HepG2 (cell line): ENCODE results near the gene TNFRSF9. TPM values are rescaled to one million over a fixed set of nuclear protein-coding genes. Genes with fewer than 3 reads are reported as not detected.
"Not testable (repeated sequence)": the region's sequence is repeated elsewhere in the genome, so short reads cannot be mapped to it uniquely, and the experiment has no call there.

ENCODE experiments used
- ATAC-seq: fragments of 200-7000 bp; cut with Tn5 transposase; 3 replicates; pipeline ENCODE4 v1.9.1; 2020; ENCODE audit warnings: mild to moderate bottlenecking, moderate library complexity
- BruUV-seq: library from RNA; stranded (reverse); fragments of 400-500 nt; replicated peaks from 2 replicates; lab custom pipeline; 2021; lab: Mats Ljungman, UMichigan
- CTCF ChIA-PET: fragments of 300-600 bp; formaldehyde crosslinking; extraction: SDS; loops from one replicate; lab custom pipeline; 2021; ENCODE audit warnings: low total read pairs, inconsistent platforms, low intra/inter-chr PET ratio; lab: Yijun Ruan, JAX
- POLR2A ChIA-PET: fragments of 350-600 bp; sonication (Branson Sonifier 250); formaldehyde crosslinking; loops from one replicate; lab custom pipeline; 2020; ENCODE audit warnings: antibody characterized with exemption, inconsistent platforms; lab: Yijun Ruan, JAX
- DNase-seq: peaks from one replicate; pipeline ENCODE4 v3.0.0-alpha.2; 2015; ENCODE audit warnings: low spot score
- FAIRE-seq: peaks from 3 replicates; lab custom pipeline; 2011; peaks lifted over from hg19 to GRCh38; lab: Jason Lieb, UNC
- H2AFZ ChIP-seq: one replicate; pipeline ENCODE4 v1.6.1; 2011; ENCODE audit warnings: low read length, inconsistent platforms
- H3K27ac ChIP-seq: fragments of 300-600 bp; 3 replicates; pipeline ENCODE4 v1.8.0; 2011; ENCODE audit warnings: mixed run types, mild to moderate bottlenecking, mixed read lengths, low read length, inconsistent platforms; ENCODE audit not compliant: insufficient read depth; ENCODE audit errors: extremely low read length
- H3K27me3 ChIP-seq, 2 experiments: fragments of 200-600 bp in 1 of 2; 2 replicates in 1 of 2; 3 replicates in 1 of 2; pipeline versions ENCODE4 v1.6.0 to v1.8.0; 2011; ENCODE audit warnings: low read length in 2 of 2, mild to moderate bottlenecking in 2 of 2, moderate library complexity in 2 of 2, inconsistent platforms in 1 of 2; ENCODE audit not compliant: insufficient read depth in 2 of 2, control insufficient read depth in 1 of 2
- H3K36me3 ChIP-seq, 2 experiments: fragments of 200-600 bp in 1 of 2; replicated peaks in 1 of 2; 2 replicates in 1 of 2; 3 replicates in 1 of 2; pipeline versions ENCODE4 v1.5.1 to v1.8.0; 2011; ENCODE audit warnings: low read length in 2 of 2, inconsistent platforms in 1 of 2; ENCODE audit not compliant: insufficient read depth in 2 of 2, control insufficient read depth in 1 of 2
- H3K4me1 ChIP-seq: 2 replicates; pipeline ENCODE4 v1.5.1; 2012; ENCODE audit warnings: low read length, inconsistent platforms; ENCODE audit not compliant: insufficient read depth
- H3K4me2 ChIP-seq: 2 replicates; pipeline ENCODE4 v1.6.0; 2011; ENCODE audit warnings: low read depth, low read length, inconsistent platforms
- H3K4me3 ChIP-seq, 3 experiments: fragments of 200-600 bp in 1 of 3; sonication (generic), shearing (Covaris generic) in 1 of 3; replicated peaks in 1 of 3; 2 replicates each; pipeline ENCODE4 v1.5.1; 2011 to 2016; ENCODE audit warnings: low read length in 3 of 3, inconsistent platforms in 2 of 3, low read depth in 2 of 3, mild to moderate bottlenecking in 2 of 3, control low read depth in 1 of 3, mixed read lengths in 1 of 3; ENCODE audit not compliant: insufficient read depth in 1 of 3
- H3K79me2 ChIP-seq: one replicate; pipeline ENCODE4 v1.6.1; 2011; ENCODE audit warnings: low read length, inconsistent platforms; ENCODE audit not compliant: insufficient read depth
- H3K9ac ChIP-seq: 2 replicates; pipeline ENCODE4 v1.6.0; 2011; ENCODE audit warnings: mild to moderate bottlenecking, low read depth, low read length, inconsistent platforms; ENCODE audit not compliant: insufficient read depth
- H3K9me3 ChIP-seq: 2 replicates; pipeline ENCODE4 v1.5.1; 2012; ENCODE audit warnings: mild to moderate bottlenecking, low read length
- H4K20me1 ChIP-seq: 2 replicates; pipeline ENCODE4 v1.6.0; 2011; ENCODE audit warnings: inconsistent platforms, mild to moderate bottlenecking, low read length, moderate library complexity; ENCODE audit not compliant: insufficient read depth
- HNF4A ChIP-seq: sonication (generic); formaldehyde crosslinking; IDR thresholded peaks from 2 replicates; pipeline ENCODE4 v1.4.0; 2020; ENCODE audit warnings: missing genetic modification reagents
- MTA3 ChIP-seq: sonication (generic); formaldehyde crosslinking; IDR thresholded peaks from 2 replicates; pipeline ENCODE4 v1.4.0; 2020; ENCODE audit warnings: missing genetic modification reagents
- SAFB2 ChIP-seq: sonication (generic); formaldehyde crosslinking; IDR thresholded peaks from 2 replicates; pipeline ENCODE4 v1.5.1; 2020; ENCODE audit warnings: missing genetic modification reagents, low read depth, mild to moderate bottlenecking, borderline replicate concordance
- TEF ChIP-seq: sonication (generic); formaldehyde crosslinking; IDR thresholded peaks from 2 replicates; pipeline ENCODE4 v1.5.0; 2020; ENCODE audit warnings: missing genetic modification reagents
- ZMYM4 ChIP-seq: sonication (generic); formaldehyde crosslinking; IDR thresholded peaks from 2 replicates; pipeline ENCODE4 v1.8.1; 2023; ENCODE audit warnings: mild to moderate bottlenecking, missing genetic modification reagents
- ZXDC ChIP-seq: sonication (generic); formaldehyde crosslinking; IDR thresholded peaks from 2 replicates; pipeline ENCODE4 v1.5.0; 2020; ENCODE audit warnings: mild to moderate bottlenecking, missing genetic modification reagents
- WGBS: methylation state at CpG from one replicate; pipeline ENCODE4 v1.1.6; 2017; ENCODE audit warnings: low lambda C conversion rate; 5-methylcytosine and 5-hydroxymethylcytosine counted together
- in situ Hi-C: cut with HindIII; loops from 2 replicates; pipeline ENCODE4 v1.10.0; 2017; ENCODE audit warnings: low pct_unique_long_range_greater_than_20kb; ENCODE audit not compliant: extremely low pct_ligation_motif_present
- intact Hi-C: fragments of 100-400 bp; cut with micrococcal nuclease; formaldehyde crosslinking; loops from one replicate; pipeline ENCODE4 v1.10.0; 2022; ENCODE audit not compliant: unreplicated experiment
- polyA plus RNA-seq, 8 experiments: library from polyadenylated mRNA; depleted of rRNA in 3 of 8; stranded (reverse) in 7 of 8; unstranded in 1 of 8; fragments of >200 nt; fragmentation: Illumina TruSeq in 4 of 8; extraction: Trizol in 4 of 8; gene quantifications; 2 replicates each; pipeline versions ENCODE4 v1.2.1 to v1.2.3, GENCODE V29; 2011 to 2016; ENCODE audit warnings: low read depth in 4 of 8, missing spikeins in 1 of 8, mixed read lengths in 1 of 8; ENCODE audit not compliant: insufficient read depth in 1 of 8
- total RNA-seq, 5 experiments: library from RNA; depleted of rRNA; stranded (reverse); fragments of >200 nt; fragmentation: Illumina TruSeq; extraction: Trizol; gene quantifications; 2 replicates each; pipeline ENCODE4 v1.2.3, GENCODE V29; 2016; ENCODE audit warnings: low read depth in 1 of 5
- TF ChIP-seq, protein P1 (sequence below): IDR thresholded peaks from 2 replicates; pipeline ENCODE4 v1.6.1; 2016; ENCODE audit warnings: control low read depth

The TNFRSF9 gene
- total and polyA plus RNA-seq, 2 of the 13 experiments (the other 11 are each of a cell fraction or from before 2014, with no cell fraction given): 0.07 TPM; not detected in 1

DNA sequence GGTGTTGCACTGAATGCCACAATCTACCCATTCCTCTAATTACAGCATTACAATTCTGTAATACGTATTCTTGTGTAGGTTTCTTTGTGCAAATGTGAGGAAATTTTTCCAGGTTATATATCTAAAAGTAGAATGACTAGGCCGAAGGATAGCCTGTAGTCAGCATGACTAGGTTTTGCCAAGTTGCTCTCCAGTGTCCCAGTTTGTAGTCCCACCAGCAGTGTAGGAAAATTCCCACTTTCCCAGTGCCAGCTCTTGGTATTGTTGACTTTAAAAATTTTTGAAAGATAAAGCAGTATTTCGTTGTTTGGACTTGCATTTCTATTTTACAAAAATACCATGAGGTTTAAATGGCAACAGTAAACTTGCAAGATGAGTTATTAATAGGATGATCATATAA lies 23.8 kb upstream of the TNFRSF9 start:
- 98% methylated on average over 3 of the region's 3 CpGs for WGBS
- H3K79me2 ChIP-seq: peaks cover 62% of the 10 kb centered on the region
- DNase-seq (no peak), ATAC-seq (no peak), FAIRE-seq (no peak)
- in situ Hi-C loops (no loop called here), intact Hi-C loops (no loop called here)
- no peak overlapping the region for H3K4me2 ChIP-seq
- peaks cover 63% of the 10 kb centered on the region for H3K4me1 ChIP-seq
- TF ChIP-seq HNF4A (CRISPR knock-in tag) (no peak), ZXDC (CRISPR knock-in tag) (no peak), SAFB2 (no peak), TEF (no peak), MTA3 (CRISPR knock-in tag) (no peak), ZMYM4 (CRISPR knock-in tag) (no peak)
- TF ChIP-seq, protein P1, sequence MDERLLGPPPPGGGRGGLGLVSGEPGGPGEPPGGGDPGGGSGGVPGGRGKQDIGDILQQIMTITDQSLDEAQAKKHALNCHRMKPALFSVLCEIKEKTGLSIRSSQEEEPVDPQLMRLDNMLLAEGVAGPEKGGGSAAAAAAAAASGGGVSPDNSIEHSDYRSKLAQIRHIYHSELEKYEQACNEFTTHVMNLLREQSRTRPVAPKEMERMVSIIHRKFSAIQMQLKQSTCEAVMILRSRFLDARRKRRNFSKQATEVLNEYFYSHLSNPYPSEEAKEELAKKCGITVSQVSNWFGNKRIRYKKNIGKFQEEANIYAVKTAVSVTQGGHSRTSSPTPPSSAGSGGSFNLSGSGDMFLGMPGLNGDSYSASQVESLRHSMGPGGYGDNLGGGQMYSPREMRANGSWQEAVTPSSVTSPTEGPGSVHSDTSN (CRISPR knock-in tag): no peak
- no peaks in the 10 kb centered on the region for H4K20me1 ChIP-seq
- no peaks in the 10 kb centered on the region for H3K27me3 ChIP-seq
- no peaks in the 10 kb centered on the region for H3K9me3 ChIP-seq
- no peak overlapping the region for H2AFZ ChIP-seq
- ChIA-PET CTCF (no interaction called here), POLR2A (no interaction called here)
- peaks cover 10 to 44% of the 10 kb centered on the region in 2 experiments for H3K36me3 ChIP-seq
- TSS peak; percentile 3 for BruUV-seq
- no peak overlapping the region for H3K9ac ChIP-seq
- H3K4me3 ChIP-seq: no peak overlapping the region
- no peak overlapping the region for H3K27ac ChIP-seq

GRCh38 chr1:7963841-7964240 lies 23.2 kb upstream of the TNFRSF9 start:
- H3K36me3 ChIP-seq: peaks cover 9 to 39% of the 10 kb centered on the region in 2 experiments
- intact Hi-C loops, H3K27ac ChIP-seq, CTCF ChIA-PET, H4K20me1 ChIP-seq, H3K9me3 ChIP-seq, H3K27me3 ChIP-seq, in situ Hi-C loops, ATAC-seq, H3K4me3 ChIP-seq, H3K4me2 ChIP-seq, H3K9ac ChIP-seq, BruUV-seq, H2AFZ ChIP-seq, DNase-seq, FAIRE-seq: not testable (repeated sequence)
- H3K4me1 ChIP-seq: peaks cover 69% of the 10 kb centered on the region
- POLR2A ChIA-PET: interaction anchor here (0.7 kb wide), 1 partner anchor 777 kb away, joined by 3 read pairs; no protein-coding TSS in a partner anchor
- H3K79me2 ChIP-seq: peaks cover 59% of the 10 kb centered on the region
- 92% methylated on average over 7 of the region's 7 CpGs for WGBS

DNA sequence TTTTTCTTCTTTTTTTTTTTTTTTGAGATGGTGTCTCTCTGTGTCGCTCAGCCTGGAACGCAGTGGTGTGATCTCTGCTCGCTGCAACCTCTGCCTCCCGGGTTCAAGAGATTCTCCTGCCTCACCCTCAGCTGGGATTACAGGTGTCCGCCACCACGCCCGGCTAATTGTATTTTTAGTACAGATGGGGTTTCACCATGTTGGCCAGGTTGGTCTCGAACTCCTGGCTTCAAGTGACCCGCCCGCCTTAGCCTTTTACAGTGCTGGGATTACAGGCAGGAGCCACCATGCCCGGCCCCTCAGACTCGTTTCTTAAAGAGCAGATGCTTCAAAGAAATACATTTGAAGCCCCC lies 22.7 kb upstream of the TNFRSF9 start:
- peaks cover 5 to 35% of the 10 kb centered on the region in 2 experiments for H3K36me3 ChIP-seq
- H3K79me2 ChIP-seq: peaks cover 55% of the 10 kb centered on the region
- H3K4me3 ChIP-seq, DNase-seq, H3K4me2 ChIP-seq, H4K20me1 ChIP-seq, POLR2A ChIA-PET, H3K9me3 ChIP-seq, FAIRE-seq, H3K27ac ChIP-seq, H3K9ac ChIP-seq, intact Hi-C loops, ATAC-seq, BruUV-seq, H2AFZ ChIP-seq, H3K27me3 ChIP-seq, in situ Hi-C loops, CTCF ChIA-PET: not testable (repeated sequence)
- peaks cover 69% of the 10 kb centered on the region for H3K4me1 ChIP-seq
- WGBS: 97% methylated on average over 12 of the region's 12 CpGs
